GM12878 (cell line): ENCODE measurements around the gene POC5. TPM values are rescaled to one million over a fixed set of nuclear protein-coding genes. Genes with fewer than 3 reads are reported as not detected.

Experiments used
- ATAC-seq: fragments of 200-7000 bp; cut with Tn5 transposase; 3 replicates; pipeline ENCODE4 v1.9.1; 2020; ENCODE audit warnings: mild to moderate bottlenecking, moderate library complexity
- BruUV-seq: library from RNA; stranded (reverse); fragments of 400-500 nt; replicated peaks from 2 replicates; lab custom pipeline; 2021; lab: Mats Ljungman, UMichigan
- CTCF ChIA-PET: fragments of 300-600 bp; sonication (Branson Sonifier 250); formaldehyde crosslinking; extraction: SDS; loops from one replicate; lab custom pipeline; 2021; ENCODE audit warnings: inconsistent platforms; lab: Yijun Ruan, JAX
- POLR2A ChIA-PET: fragments of 350-600 bp; formaldehyde crosslinking; extraction: SDS; loops from one replicate; lab custom pipeline; 2021; ENCODE audit warnings: inconsistent platforms; lab: Charles Lee
- RAD21 ChIA-PET: fragments of 300-600 bp; sonication (Branson Sonifier 250); formaldehyde crosslinking; loops from one replicate; lab custom pipeline; 2023; ENCODE audit warnings: antibody characterized with exemption; ENCODE audit not compliant: unreplicated experiment; lab: Charles Lee
- SMC1A ChIA-PET: fragments of 300-600 bp; sonication (Branson Sonifier 250); formaldehyde crosslinking; loops from one replicate; lab custom pipeline; 2023; ENCODE audit not compliant: unreplicated experiment, uncharacterized antibody; lab: Charles Lee
- DNase-seq: peaks from one replicate; pipeline ENCODE4 v3.0.0-alpha.2; 2011; ENCODE audit warnings: low read depth, low spot score
- FAIRE-seq: peaks from 3 replicates; lab custom pipeline; 2011; peaks lifted over from hg19 to GRCh38; lab: Jason Lieb, UNC
- H2AFZ ChIP-seq: 2 replicates; pipeline ENCODE4 v1.6.0; 2011; ENCODE audit warnings: low read depth, low read length, control low read depth; ENCODE audit not compliant: control insufficient read depth
- H3K27ac ChIP-seq: 2 replicates; pipeline ENCODE4 v1.5.1; 2011; ENCODE audit warnings: control low read depth; ENCODE audit not compliant: control insufficient read depth, insufficient read depth
- H3K27me3 ChIP-seq, 2 experiments: replicated peaks in 1 of 2; 2 replicates each; pipeline versions ENCODE4 v1.6.0 to v1.6.1; 2011; ENCODE audit warnings: low read length in 1 of 2; ENCODE audit not compliant: control insufficient read depth in 2 of 2, insufficient read depth in 2 of 2
- H3K36me3 ChIP-seq, 2 experiments: 2 replicates each; pipeline ENCODE4 v1.5.1; 2011; ENCODE audit warnings: low read length in 1 of 2; ENCODE audit not compliant: control insufficient read depth in 2 of 2, insufficient read depth in 2 of 2
- H3K4me1 ChIP-seq: 2 replicates; pipeline ENCODE4 v1.6.1; 2011; ENCODE audit warnings: mild to moderate bottlenecking, low read length, moderate library complexity, mixed read lengths; ENCODE audit not compliant: control insufficient read depth, insufficient read depth
- H3K4me2 ChIP-seq: 2 replicates; pipeline ENCODE4 v1.6.0; 2011; ENCODE audit warnings: control low read depth; ENCODE audit not compliant: control insufficient read depth, insufficient read depth
- H3K4me3 ChIP-seq: fragments of 200-600 bp; sonication (generic); 2 replicates; pipeline ENCODE4 v1.5.1; 2016
- H3K79me2 ChIP-seq: 2 replicates; pipeline ENCODE4 v1.6.0; 2011; ENCODE audit warnings: low read length; ENCODE audit not compliant: control insufficient read depth, insufficient read depth
- H3K9ac ChIP-seq: 2 replicates; pipeline ENCODE4 v1.8.0; 2011; ENCODE audit warnings: low read length, control low read depth, mixed read lengths; ENCODE audit not compliant: control insufficient read depth, insufficient read depth
- H3K9me3 ChIP-seq: replicated peaks from 3 replicates; pipeline ENCODE4 v1.5.1; 2011; ENCODE audit warnings: mild to moderate bottlenecking, low read length; ENCODE audit not compliant: control insufficient read depth, insufficient read depth
- H4K20me1 ChIP-seq: 2 replicates; pipeline ENCODE4 v1.6.0; 2011; ENCODE audit not compliant: control insufficient read depth, insufficient read depth
- KDM1A ChIP-seq: fragments of 200-600 bp; sonication (generic); IDR thresholded peaks from 2 replicates; pipeline ENCODE4 v1.6.1; 2016; ENCODE audit warnings: borderline replicate concordance
- KLF5 ChIP-seq: fragments of 450-650 bp; IDR thresholded peaks from 2 replicates; pipeline ENCODE4 v1.6.1; 2014; ENCODE audit warnings: mild to moderate bottlenecking; ENCODE audit not compliant: partially characterized antibody
- MTA2 ChIP-seq: fragments of 450-650 bp; IDR thresholded peaks from 2 replicates; pipeline ENCODE4 v1.6.1; 2016; ENCODE audit warnings: low read depth, mild to moderate bottlenecking, moderate library complexity
- MTA3 ChIP-seq: IDR thresholded peaks from 2 replicates; pipeline ENCODE4 v1.6.1; 2012; ENCODE audit warnings: low read length, inconsistent platforms, borderline replicate concordance
- MXI1 ChIP-seq: fragments of 150-350 bp; IDR thresholded peaks from 2 replicates; pipeline ENCODE4 v1.6.1; 2011; ENCODE audit warnings: low read depth, mild to moderate bottlenecking, inconsistent platforms, low read length, improper control_type of control experiment
- PAX8 ChIP-seq: fragments of 450-650 bp; IDR thresholded peaks from 2 replicates; pipeline ENCODE4 v1.6.1; 2017; ENCODE audit warnings: mild to moderate bottlenecking, moderate library complexity
- SREBF2 ChIP-seq: IDR thresholded peaks from 2 replicates; pipeline ENCODE4 v1.6.1; 2012; ENCODE audit warnings: mild to moderate bottlenecking, low read length
- YBX1 ChIP-seq: fragments of 450-650 bp; IDR thresholded peaks from 2 replicates; pipeline ENCODE4 v1.6.1; 2016; ENCODE audit warnings: antibody characterized with exemption
- WGBS: methylation state at CpG from one replicate; pipeline ENCODE4 v1.1.6; 2016; ENCODE audit warnings: low lambda C conversion rate; ENCODE audit not compliant: insufficient replicate concordance, insufficient coverage; ENCODE audit errors: missing lambda C conversion rate; 5-methylcytosine and 5-hydroxymethylcytosine counted together
- in situ Hi-C: fragments of 300-500 bp; cut with MboI; formaldehyde crosslinking; loops from 9 replicates; pipeline ENCODE4 v1.14.3; 2018; ENCODE audit warnings: mixed read lengths
- intact Hi-C: fragments of 100-400 bp; cut with micrococcal nuclease; formaldehyde crosslinking; loops from one replicate; pipeline ENCODE4 v1.14.2; 2022; ENCODE audit not compliant: unreplicated experiment
- polyA plus RNA-seq, 11 experiments: library from polyadenylated mRNA; depleted of rRNA in 4 of 11; unstranded in 6 of 11; stranded (reverse) in 5 of 11; fragments of >200 nt; fragmentation: Nextera tagmentation in 4 of 11; fragmentation: Illumina TruSeq in 1 of 11; extraction: Ambion mirVana in 4 of 11; extraction: Trizol in 1 of 11; gene quantifications; 1 replicate in 1 of 11; 2 replicates in 10 of 11; pipeline versions ENCODE4 v1.2.1 to v1.2.3, GENCODE V29; 2011 to 2016; ENCODE audit warnings: inconsistent platforms in 2 of 11, missing spikeins in 2 of 11, low read depth in 1 of 11
- total RNA-seq, 4 experiments: library from RNA; depleted of rRNA in 3 of 4; stranded (reverse); fragments of >200 nt in 3 of 4; fragmentation: Illumina TruSeq in 1 of 4; extraction: Trizol in 1 of 4; gene quantifications; 2 replicates each; pipeline versions ENCODE4 v1.2.1 to v1.2.3, GENCODE V29; 2013 to 2021

POC5 gene
- total and polyA plus RNA-seq, 10 of the 15 experiments (the other 5 are each of a cell fraction or from before 2014, with no cell fraction given): 13.1 to 25.6 (median 21.8) TPM

- H3K4me2 ChIP-seq: no peak overlapping the region
- H3K9ac ChIP-seq: no peak overlapping the region
- no peak; the same call in 2 of the 3 replicates for ATAC-seq
- POLR2A ChIA-PET: interaction anchor here (1.7 kb wide), 1 partner anchor 10 kb away, joined by 4 read pairs; the partner anchor contains the start of gene POC5
- H3K9me3 ChIP-seq: no peaks in the 10 kb centered on the region; the same call in 2 of the 3 replicates
- no peak overlapping the region for H3K4me3 ChIP-seq
- BruUV-seq: no TSS peak
- intact Hi-C loops: no loop called here
- peak; percentile 64 for FAIRE-seq
- H4K20me1 ChIP-seq: no peaks in the 10 kb centered on the region
- no peak for DNase-seq
- RAD21 ChIA-PET: interaction anchor here (1.5 kb wide), 1 partner anchor 37 kb away, joined by 4 read pairs; no protein-coding TSS in a partner anchor
- H3K79me2 ChIP-seq: peaks cover 7% of the 10 kb centered on the region
- no peak overlapping the region for H3K27ac ChIP-seq
- 100% methylated on average over 3 of the region's 3 CpGs for WGBS
- no peak overlapping the region for H2AFZ ChIP-seq
- TF ChIP-seq MTA3 (no peak), MXI1 (no peak), YBX1 (no peak), SREBF2 (no peak), PAX8 (no peak), MTA2 (no peak), KDM1A (no peak), KLF5 (no peak)
- TF ChIP-seq, all 136 proteins: peak for 0
- in situ Hi-C loops: no loop called here
- ChIA-PET SMC1A (interaction anchor here (0.8 to 2.5 kb wide), 4 partner anchors 10 to 368 kb away, joined by 3 to 6 read pairs (median 4); partner anchors contain the start of gene POC5), CTCF (interaction anchor here (1.0 kb wide), 1 partner anchor 14 kb away, joined by 3 read pairs; no protein-coding TSS in a partner anchor)
- peaks cover 5% of the 10 kb centered on the region; the same call in 1 of the 2 replicates for H3K4me1 ChIP-seq
- H3K36me3 ChIP-seq: peaks cover 1 to 9% of the 10 kb centered on the region in 2 experiments; a peak in 2 of 4 replicates
- H3K27me3 ChIP-seq: no peaks in the 10 kb centered on the region
Measured at GRCh38 chr5:75706775-75707174, 10.5 kb downstream of the POC5 start.
